IMR-90 (cell line): ENCODE data around the gene CADM3. TPM values are rescaled to one million over a fixed set of nuclear protein-coding genes. Genes with fewer than 3 reads are reported as not detected.

Experiments used
- ATAC-seq: fragments of 200-7000 bp; cut with Tn5 transposase; 2 replicates; pipeline ENCODE4 v1.9.1; 2020; ENCODE audit warnings: low read depth, mild to moderate bottlenecking, moderate library complexity
- BruUV-seq: library from RNA; stranded (reverse); fragments of 400-500 nt; replicated peaks from 2 replicates; lab custom pipeline; 2021; lab: Mats Ljungman, UMichigan
- CTCF ChIA-PET: fragments of 300-600 bp; formaldehyde crosslinking; extraction: SDS; loops from one replicate; lab custom pipeline; 2021; ENCODE audit warnings: antibody characterized with exemption; lab: Yijun Ruan, JAX
- POLR2A ChIA-PET: fragments of 300-600 bp; sonication (Branson Sonifier 250); formaldehyde crosslinking; loops from one replicate; lab custom pipeline; 2022; ENCODE audit warnings: antibody characterized with exemption; ENCODE audit not compliant: unreplicated experiment; lab: Charles Lee
- DNase-seq: peaks from one replicate; pipeline ENCODE4 v3.0.0; 2013
- H2AFZ ChIP-seq: replicated peaks from 2 replicates; pipeline ENCODE3; 2013; ENCODE audit warnings: low read length, mild to moderate bottlenecking; ENCODE audit not compliant: poor library complexity
- H2AK5ac ChIP-seq: 2 replicates; pipeline ENCODE4 v1.6.1; 2013; ENCODE audit warnings: low read depth, low read length, inconsistent platforms
- H2AK9ac ChIP-seq: replicated peaks from 2 replicates; pipeline ENCODE3; 2013; ENCODE audit warnings: mild to moderate bottlenecking, low read depth, low read length, moderate library complexity; ENCODE audit not compliant: poor library complexity
- H2BK120ac ChIP-seq: 2 replicates; pipeline ENCODE4 v1.6.1; 2013; ENCODE audit warnings: low read depth, low read length, inconsistent platforms
- H2BK15ac ChIP-seq: 3 replicates; pipeline ENCODE4 v1.6.1; 2013; ENCODE audit warnings: low read depth, low read length, inconsistent platforms
- H2BK20ac ChIP-seq: 2 replicates; pipeline ENCODE4 v1.6.1; 2013; ENCODE audit warnings: low read depth, mild to moderate bottlenecking, inconsistent platforms, low read length, moderate library complexity
- H2BK5ac ChIP-seq: 2 replicates; pipeline ENCODE4 v1.6.1; 2013; ENCODE audit warnings: mild to moderate bottlenecking, low read depth, low read length, inconsistent platforms; ENCODE audit not compliant: poor library complexity, severe bottlenecking
- H3K14ac ChIP-seq: replicated peaks from 2 replicates; pipeline ENCODE4 v1.6.1; 2013; ENCODE audit warnings: low read depth, low read length, inconsistent platforms
- H3K18ac ChIP-seq: 2 replicates; pipeline ENCODE4 v1.6.1; 2013; ENCODE audit warnings: low read depth, low read length, control low read depth
- H3K23ac ChIP-seq: 2 replicates; pipeline ENCODE4 v1.6.1; 2013; ENCODE audit warnings: low read depth, low read length, inconsistent platforms
- H3K27ac ChIP-seq: 2 replicates; pipeline ENCODE4 v1.5.1; 2013; ENCODE audit warnings: mild to moderate bottlenecking, control low read depth, low read length; ENCODE audit not compliant: insufficient read depth
- H3K27me3 ChIP-seq: 2 replicates; pipeline ENCODE4 v1.6.1; 2013; ENCODE audit warnings: low read length; ENCODE audit not compliant: control insufficient read depth, insufficient read depth
- H3K36me3 ChIP-seq: 2 replicates; pipeline ENCODE4 v1.6.1; 2013; ENCODE audit warnings: low read length, mixed read lengths; ENCODE audit not compliant: control insufficient read depth, insufficient read depth
- H3K4ac ChIP-seq: 2 replicates; pipeline ENCODE4 v1.6.1; 2013; ENCODE audit warnings: low read depth, low read length, inconsistent platforms
- H3K4me1 ChIP-seq: 2 replicates; pipeline ENCODE4 v1.6.1; 2013; ENCODE audit warnings: low read length, mixed read lengths; ENCODE audit not compliant: control insufficient read depth, insufficient read depth
- H3K4me2 ChIP-seq: 2 replicates; pipeline ENCODE4 v1.6.1; 2013; ENCODE audit warnings: low read depth, mild to moderate bottlenecking, control low read depth, low read length, moderate library complexity
- H3K4me3 ChIP-seq: 2 replicates; pipeline ENCODE4 v1.5.1; 2013; ENCODE audit warnings: low read depth, mild to moderate bottlenecking, control low read depth, low read length, moderate library complexity; ENCODE audit not compliant: insufficient read depth
- H3K56ac ChIP-seq: 2 replicates; pipeline ENCODE4 v1.6.1; 2013; ENCODE audit warnings: low read length, inconsistent platforms; ENCODE audit not compliant: insufficient read depth; ENCODE audit errors: extremely low read depth
- H3K79me1 ChIP-seq, 2 experiments: 2 replicates each; pipeline ENCODE4 v1.6.1; 2013; ENCODE audit warnings: low read length in 2 of 2, inconsistent platforms in 1 of 2, low read depth in 1 of 2
- H3K9ac ChIP-seq: 2 replicates; pipeline ENCODE4 v1.6.1; 2013; ENCODE audit warnings: low read depth, low read length, control low read depth
- H3K9me1 ChIP-seq: 2 replicates; pipeline ENCODE4 v1.6.1; 2013; ENCODE audit warnings: low read length, inconsistent platforms; ENCODE audit not compliant: insufficient read depth
- H3K9me3 ChIP-seq: 2 replicates; pipeline ENCODE4 v1.6.1; 2013; ENCODE audit warnings: low read length; ENCODE audit not compliant: control insufficient read depth, insufficient read depth
- H4K20me1 ChIP-seq: 2 replicates; pipeline ENCODE4 v1.6.1; 2013; ENCODE audit warnings: low read length, inconsistent platforms; ENCODE audit not compliant: insufficient read depth
- H4K5ac ChIP-seq: 2 replicates; pipeline ENCODE4 v1.6.1; 2013; ENCODE audit warnings: mild to moderate bottlenecking, low read depth, low read length, control low read depth
- H4K8ac ChIP-seq, 2 experiments: 2 replicates each; pipeline ENCODE4 v1.6.1; 2013; ENCODE audit warnings: low read depth in 2 of 2, low read length in 2 of 2, control low read depth in 1 of 2, inconsistent platforms in 1 of 2
- H4K91ac ChIP-seq: 2 replicates; pipeline ENCODE4 v1.6.1; 2013; ENCODE audit warnings: low read depth, low read length, inconsistent platforms; ENCODE audit not compliant: insufficient read depth
- BHLHE40 ChIP-seq: fragments of 150-350 bp; IDR thresholded peaks from 2 replicates; pipeline ENCODE4 v1.6.1; 2016; ENCODE audit warnings: mild to moderate bottlenecking, low read depth, low read length
- CEBPB ChIP-seq: IDR thresholded peaks from 2 replicates; pipeline ENCODE4 v1.6.1; 2012; ENCODE audit warnings: low read depth, low read length, improper control_type of control experiment
- FOS ChIP-seq: fragments of 150-350 bp; IDR thresholded peaks from 2 replicates; pipeline ENCODE4 v1.6.1; 2016; ENCODE audit warnings: low read depth, low read length
- MAFK ChIP-seq: IDR thresholded peaks from 2 replicates; pipeline ENCODE4 v1.6.1; 2012; ENCODE audit warnings: low read depth, low read length, improper control_type of control experiment
- MAZ ChIP-seq: IDR thresholded peaks from 2 replicates; pipeline ENCODE4 v1.6.1; 2012; ENCODE audit warnings: low read depth, mild to moderate bottlenecking, low read length, improper control_type of control experiment, moderate library complexity, borderline replicate concordance
- WGBS, 2 experiments: methylation state at CpG; one replicate each; pipeline versions ENCODE4 v1.1.5 to v1.1.7; 2013; ENCODE audit warnings: missing lambda C conversion rate in 2 of 2; ENCODE audit not compliant: insufficient read length in 1 of 2; ENCODE audit errors: extremely low coverage in 2 of 2; 5-methylcytosine and 5-hydroxymethylcytosine counted together
- dilution Hi-C: fragments of 300-500 bp; cut with HindIII; formaldehyde crosslinking; loops from one replicate; pipeline ENCODE4 v1.14.3; 2018; ENCODE audit warnings: low sequenced_read_pairs; ENCODE audit not compliant: unreplicated experiment
- in situ Hi-C: fragments of 300-500 bp; cut with MboI; formaldehyde crosslinking; loops from 3 replicates; pipeline ENCODE4 v1.14.3; 2019; ENCODE audit warnings: low sequenced_read_pairs, inconsistent platforms, mixed read lengths
- intact Hi-C: fragments of 100-400 bp; cut with micrococcal nuclease; formaldehyde crosslinking; loops from 2 replicates; pipeline ENCODE4 v1.10.0; 2022
- polyA plus RNA-seq, 3 experiments: library from polyadenylated mRNA; depleted of rRNA; stranded (reverse); fragments of >200 nt; gene quantifications; 2 replicates each; pipeline ENCODE4 v1.2.3, GENCODE V29; 2012; ENCODE audit warnings: low replicate concordance in 1 of 3
- total RNA-seq: library from RNA; depleted of rRNA; stranded (reverse); fragments of >200 nt; gene quantifications from 2 replicates; pipeline ENCODE4 v1.2.3, GENCODE V29; 2012
- TF ChIP-seq, protein P1 (sequence below): fragments of 150-350 bp; IDR thresholded peaks from 2 replicates; pipeline ENCODE4 v1.6.1; 2017; ENCODE audit warnings: mild to moderate bottlenecking, antibody characterized with exemption, low read length, low read depth

CADM3 gene
- total and polyA plus RNA-seq, 2 of the 4 experiments (the other 2 are of a cell fraction): not detected

DNA sequence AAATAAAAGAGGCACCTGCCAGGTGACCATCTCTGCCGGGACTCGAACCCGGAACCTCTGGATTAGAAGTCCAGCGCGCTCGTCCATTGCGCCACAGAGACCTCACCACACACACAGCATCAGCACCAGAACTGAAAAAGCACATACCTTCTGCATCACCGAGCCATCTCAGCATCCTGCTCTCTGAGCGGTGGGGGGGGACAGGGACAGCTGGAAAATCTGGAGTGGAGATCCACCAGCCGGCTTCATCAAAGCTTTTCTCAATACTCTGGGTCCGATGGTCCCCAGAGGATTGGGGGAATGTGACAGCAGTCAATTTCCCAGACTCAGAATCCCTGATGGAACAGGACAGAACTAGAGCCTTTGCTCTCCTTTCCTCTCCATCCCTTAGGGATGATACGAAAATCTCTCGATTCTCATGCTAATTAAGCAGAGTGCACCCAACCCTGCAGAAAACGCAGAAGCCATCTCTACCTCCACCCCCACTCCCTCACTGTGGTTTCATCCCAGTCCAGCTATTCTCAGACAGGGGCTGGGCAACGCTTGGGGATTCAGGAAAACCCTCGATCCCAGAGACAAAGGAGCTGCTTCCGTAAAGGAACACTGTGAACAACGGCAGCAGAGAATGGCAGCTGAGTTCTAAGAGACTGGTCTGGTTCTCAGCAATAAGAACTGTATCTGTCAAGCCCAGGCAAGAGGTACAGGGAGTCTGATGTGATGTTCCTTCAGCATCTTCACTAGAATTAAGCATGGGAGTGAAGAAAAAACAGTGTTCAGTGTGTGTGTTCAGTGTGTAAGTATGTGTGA, 29.6 kb upstream of the CADM3 start:
- TF ChIP-seq, protein P1, sequence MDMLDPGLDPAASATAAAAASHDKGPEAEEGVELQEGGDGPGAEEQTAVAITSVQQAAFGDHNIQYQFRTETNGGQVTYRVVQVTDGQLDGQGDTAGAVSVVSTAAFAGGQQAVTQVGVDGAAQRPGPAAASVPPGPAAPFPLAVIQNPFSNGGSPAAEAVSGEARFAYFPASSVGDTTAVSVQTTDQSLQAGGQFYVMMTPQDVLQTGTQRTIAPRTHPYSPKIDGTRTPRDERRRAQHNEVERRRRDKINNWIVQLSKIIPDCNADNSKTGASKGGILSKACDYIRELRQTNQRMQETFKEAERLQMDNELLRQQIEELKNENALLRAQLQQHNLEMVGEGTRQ: no peak
- TF ChIP-seq MAZ (peak; percentile 20; the same call in 1 of the 2 replicates), FOS (peak; percentile 56), BHLHE40 (no peak), MAFK (0 out of 2 replicates have a peak, but pooled peaks have one; percentile 17), CEBPB (peak; percentile 49; the same call in 1 of the 2 replicates)
- H3K4me2 ChIP-seq: no peak overlapping the region
- H3K9ac ChIP-seq: no peak overlapping the region
- H2BK5ac ChIP-seq: no peak overlapping the region
- CTCF ChIA-PET: no interaction called here
- no peak overlapping the region for H2AK9ac ChIP-seq
- DNase-seq: peak; percentile 60
- peak overlapping the region; percentile 9; the same call in 1 of the 2 replicates for H3K4me3 ChIP-seq
- H4K5ac ChIP-seq: no peak overlapping the region
- H3K36me3 ChIP-seq: no peaks in the 10 kb centered on the region
- H3K4ac ChIP-seq: no peak overlapping the region
- peak; percentile 73 for ATAC-seq
- no TSS peak for BruUV-seq
- H3K27me3 ChIP-seq: no peaks in the 10 kb centered on the region
- no peak overlapping the region for H2BK15ac ChIP-seq
- H3K56ac ChIP-seq: no peak overlapping the region
- H3K9me1 ChIP-seq: no peaks in the 10 kb centered on the region
- H3K4me1 ChIP-seq: no peaks in the 10 kb centered on the region
- H4K91ac ChIP-seq: no peak overlapping the region
- WGBS, 2 experiments: 29% methylated on average over 7 of the region's 18 CpGs; no CpG with 5 or more reads in 1 of the 2 experiments
- no peaks in the 10 kb centered on the region for H3K79me1 ChIP-seq
- H3K18ac ChIP-seq: no peak overlapping the region
- no peak overlapping the region for H3K27ac ChIP-seq
- dilution Hi-C loops: no loop called here
- H3K9me3 ChIP-seq: no peaks in the 10 kb centered on the region
- intact Hi-C loops: no loop called here
- in situ Hi-C loops: no loop called here
- no peaks in the 10 kb centered on the region for H4K20me1 ChIP-seq
- no peak overlapping the region for H2BK120ac ChIP-seq
- POLR2A ChIA-PET: interaction anchor here (0.6 kb wide), 1 partner anchor 885 kb away, joined by 3 read pairs; no protein-coding TSS in a partner anchor
- H2BK20ac ChIP-seq: no peak overlapping the region
- H2AFZ ChIP-seq: peak overlapping the region; percentile 4
- no peak overlapping the region for H3K23ac ChIP-seq
- H2AK5ac ChIP-seq: no peak overlapping the region
- no peak overlapping the region for H3K14ac ChIP-seq
- no peak overlapping the region for H4K8ac ChIP-seq
